Smooth muscle cell (in vitro differentiated cells): ENCODE measurements around the gene ANKMY1. TPM values are rescaled to one million over a fixed set of nuclear protein-coding genes. Genes with fewer than 3 reads are reported as not detected.
A peak's percentile ranks its signal among the peaks of the same experiment; 100 is the strongest.

Experiments used
- DNase-seq: peaks from one replicate; lab custom pipeline; 2025; ENCODE audit not compliant: unreplicated experiment; lab: John Stamatoyannopoulos, UW
- H2AFZ ChIP-seq: fragments of 200-600 bp; sonication (generic); 2 replicates; pipeline ENCODE4 v1.6.0; 2016; ENCODE audit warnings: antibody characterized with exemption, low read depth, mild to moderate bottlenecking
- H3F3A ChIP-seq: fragments of 200-600 bp; sonication (generic); 2 replicates; pipeline ENCODE4 v1.6.0; 2017; ENCODE audit warnings: antibody characterized with exemption, low read depth
- H3K27ac ChIP-seq: fragments of 200-600 bp; sonication (generic); 2 replicates; pipeline ENCODE4 v1.5.1; 2016; ENCODE audit warnings: low read depth, mild to moderate bottlenecking
- H3K27me3 ChIP-seq: fragments of 200-600 bp; sonication (generic); 2 replicates; pipeline ENCODE4 v1.6.1; 2016; ENCODE audit warnings: low read depth, mild to moderate bottlenecking
- H3K36me3 ChIP-seq: fragments of 200-600 bp; sonication (generic); 2 replicates; pipeline ENCODE4 v1.5.1; 2016; ENCODE audit warnings: low read depth
- H3K4me1 ChIP-seq: fragments of 200-600 bp; sonication (generic); 2 replicates; pipeline ENCODE4 v1.5.1; 2016; ENCODE audit warnings: low read depth
- H3K4me2 ChIP-seq: fragments of 200-600 bp; sonication (generic); 2 replicates; pipeline ENCODE4 v1.6.0; 2016; ENCODE audit warnings: mild to moderate bottlenecking
- H3K4me3 ChIP-seq: fragments of 200-600 bp; sonication (generic); 2 replicates; pipeline ENCODE4 v1.5.1; 2016; ENCODE audit warnings: mild to moderate bottlenecking
- H3K79me2 ChIP-seq: fragments of 200-600 bp; sonication (generic); 2 replicates; pipeline ENCODE4 v1.6.0; 2016; ENCODE audit warnings: low read depth, mild to moderate bottlenecking
- H3K9ac ChIP-seq: fragments of 200-600 bp; sonication (generic); 2 replicates; pipeline ENCODE4 v1.6.0; 2016; ENCODE audit warnings: low read depth
- H3K9me3 ChIP-seq: fragments of 200-600 bp; sonication (generic); replicated peaks from 2 replicates; pipeline ENCODE4 v1.5.1; 2016; ENCODE audit warnings: low read depth
- H4K20me1 ChIP-seq: fragments of 200-600 bp; sonication (generic); 2 replicates; pipeline ENCODE4 v1.6.0; 2016; ENCODE audit warnings: low read depth
- CTCF ChIP-seq: fragments of 200-600 bp; sonication (generic); IDR thresholded peaks from 2 replicates; pipeline ENCODE4 v1.5.1; 2017; ENCODE audit warnings: borderline replicate concordance, mild to moderate bottlenecking, antibody characterized with exemption; ENCODE audit not compliant: insufficient read depth, poor library complexity, severe bottlenecking
- WGBS: methylation state at CpG from one replicate; pipeline ENCODE4 v1.1.7; 2016; ENCODE audit warnings: low lambda C conversion rate; 5-methylcytosine and 5-hydroxymethylcytosine counted together
- polyA plus RNA-seq: library from polyadenylated mRNA; unstranded; fragments of >200 nt; fragmentation: Nextera tagmentation; extraction: Ambion mirVana; gene quantifications from 2 replicates; pipeline ENCODE4 v1.2.1, GENCODE V29; 2016
- total RNA-seq: library from RNA; depleted of rRNA; stranded (reverse); fragments of >200 nt; gene quantifications from 2 replicates; pipeline ENCODE4 v1.2.3, GENCODE V29; 2014

The ANKMY1 gene
- total and polyA plus RNA-seq, 2 experiments from 2014 or later, result 6.4 to 8.7 TPM

- Histone ChIP-seq H3F3A (no peaks in the 10 kb centered on the region), H3K4me1 (peaks cover 16% of the 10 kb centered on the region), H3K27ac (peak within 1 kb of the TSS; percentile 79), H2AFZ (peak within 1 kb of the TSS; percentile 72), H3K36me3 (no peaks in the 10 kb centered on the region), H3K4me3 (peak within 1 kb of the TSS; percentile 75), H3K27me3 (no peaks in the 10 kb centered on the region), H4K20me1 (peaks cover 44% of the 10 kb centered on the region), H3K9ac (peak within 1 kb of the TSS; percentile 69), H3K4me2 (peak within 1 kb of the TSS; percentile 98), H3K9me3 (no peaks in the 10 kb centered on the region), H3K79me2 (peaks cover 45% of the 10 kb centered on the region)
- 0% methylated on average over 33 of the region's 77 CpGs for WGBS
- peak; percentile 81 for DNase-seq
- TF ChIP-seq CTCF, result no peak
Measured at GRCh38 chr2:240435457-240435947, 122.3 kb downstream of the ANKMY1 start, which contains the start of gene GPC1. GPC1 (plus strand) TSS chr2:240435663; CDS start chr2:240435919, 256 bp downstream.

DNA sequence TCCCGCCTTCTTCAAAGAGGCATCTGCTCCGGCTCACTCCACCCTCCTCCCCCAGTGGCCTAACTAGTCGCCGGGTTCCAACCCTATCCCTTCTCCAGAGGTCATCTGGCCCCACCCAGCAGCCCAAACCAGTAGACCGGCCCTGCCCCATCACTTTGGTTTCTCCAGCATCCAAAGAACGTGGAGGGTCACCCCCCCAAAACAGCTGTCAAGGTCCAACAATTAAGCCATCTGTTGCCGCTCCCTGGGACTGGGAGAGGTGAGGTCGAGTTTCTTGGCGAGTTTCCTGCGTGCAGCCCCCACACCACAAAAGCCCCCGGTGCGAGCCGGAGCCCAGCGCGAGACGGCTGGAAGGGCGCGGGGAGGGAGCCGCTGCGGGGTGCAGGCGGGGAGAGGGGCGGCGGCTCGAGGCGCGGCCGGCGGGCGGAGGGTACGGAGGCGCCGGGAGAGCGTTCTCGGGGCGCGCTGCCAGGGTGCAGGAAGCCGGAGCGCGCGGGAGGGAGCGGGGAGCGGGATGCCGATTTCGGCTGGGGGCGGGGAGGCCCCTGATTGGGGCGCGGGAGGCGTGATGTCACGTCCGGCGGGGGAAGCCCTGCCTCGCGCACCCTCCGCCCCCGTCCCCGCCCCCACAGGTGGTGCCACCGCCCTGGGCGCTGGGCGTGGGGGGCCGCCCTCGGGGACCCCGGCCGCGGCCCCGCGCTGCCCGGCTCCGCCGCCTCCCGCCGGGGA, 122.9 kb downstream of the ANKMY1 start:
- WGBS, result 3% methylated on average over 21 of the region's 71 CpGs
- peak overlapping the region; percentile 97 for H3K4me2 ChIP-seq
- H3K27me3 ChIP-seq, result no peaks in the 10 kb centered on the region
- peaks cover 40% of the 10 kb centered on the region for H3K79me2 ChIP-seq
- no peaks in the 10 kb centered on the region for H3F3A ChIP-seq
- no peaks in the 10 kb centered on the region for H3K9me3 ChIP-seq
- TF ChIP-seq CTCF, result no peak
- H3K4me3 ChIP-seq, result peak overlapping the region; percentile 75
- H3K9ac ChIP-seq, result peak overlapping the region; percentile 69
- peaks cover 16% of the 10 kb centered on the region for H3K4me1 ChIP-seq
- DNase-seq, result peak; percentile 81
- no peaks in the 10 kb centered on the region for H3K36me3 ChIP-seq
- H4K20me1 ChIP-seq, result peaks cover 39% of the 10 kb centered on the region
- H2AFZ ChIP-seq, result peak overlapping the region; percentile 72
- H3K27ac ChIP-seq, result peak overlapping the region; percentile 79

- peak overlapping the region; percentile 97 for H3K4me2 ChIP-seq
- no peaks in the 10 kb centered on the region for H3K36me3 ChIP-seq
- DNase-seq, result peak; percentile 40
- peak overlapping the region; percentile 79 for H3K27ac ChIP-seq
- H3K4me1 ChIP-seq, result peaks cover 16% of the 10 kb centered on the region
- TF ChIP-seq CTCF, result no peak
- no peaks in the 10 kb centered on the region for H3K9me3 ChIP-seq
- H3K79me2 ChIP-seq, result peaks cover 33% of the 10 kb centered on the region
- peaks cover 31% of the 10 kb centered on the region for H4K20me1 ChIP-seq
- H3F3A ChIP-seq, result no peaks in the 10 kb centered on the region
- 60% methylated on average over 13 of the region's 16 CpGs for WGBS
- H2AFZ ChIP-seq, result no peak overlapping the region
- peak overlapping the region; percentile 69 for H3K9ac ChIP-seq
- H3K4me3 ChIP-seq, result peak overlapping the region; percentile 75
- H3K27me3 ChIP-seq, result no peaks in the 10 kb centered on the region
Measured at GRCh38 chr2:240433973-240434727, 123.6 kb downstream of the ANKMY1 start.
